Stimulated activated CD4-positive, alpha-beta T cell treated with anti-CD3 and anti-CD28 coated beads, Interleukin-4, amount 100 ng/mL, for 4 hours (primary cell): ENCODE measurements around the gene RAC3.

Experiments used
- DNase-seq, 2 experiments: peaks; one replicate each; pipeline ENCODE4 v3.0.0-alpha.2; 2020

RAC3 gene

DNA sequence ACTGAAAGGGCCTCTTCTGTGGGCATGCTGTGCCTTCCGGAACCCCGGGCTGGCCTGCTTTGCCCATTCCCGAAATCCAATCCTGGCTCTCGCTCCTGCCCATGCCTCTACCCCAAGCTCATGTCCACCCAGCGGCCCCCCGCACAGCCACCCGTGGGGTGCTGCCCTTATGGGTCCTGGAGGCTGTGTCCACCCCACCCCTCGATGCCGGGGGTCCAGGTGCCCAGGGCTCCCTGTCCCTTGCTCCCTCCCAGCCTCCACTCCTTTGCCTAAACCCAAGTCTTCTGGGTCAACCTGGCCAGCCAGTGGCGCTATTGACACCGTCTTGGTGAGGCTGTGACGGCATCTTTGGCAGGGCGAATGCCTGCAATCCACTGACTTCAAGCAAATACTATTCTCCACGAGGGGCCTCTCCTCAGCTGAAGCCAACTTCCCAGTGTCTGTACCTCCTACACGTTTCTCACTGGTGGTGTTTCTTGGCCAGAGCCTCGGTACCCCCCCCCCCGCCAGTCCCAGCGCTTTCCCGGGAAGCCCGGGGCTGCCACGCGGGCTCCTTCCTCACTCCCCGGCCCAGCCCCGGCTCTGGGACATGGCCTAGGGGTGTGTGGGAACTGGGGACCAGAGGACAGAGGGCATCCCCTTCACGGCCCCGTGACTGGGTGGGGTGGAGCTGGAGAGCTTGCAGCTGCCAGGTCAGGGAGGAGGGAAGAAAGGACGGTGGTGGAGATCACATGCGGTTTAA, 46.3 kb downstream of the RAC3 start:
- DNase-seq = no peak

DNA sequence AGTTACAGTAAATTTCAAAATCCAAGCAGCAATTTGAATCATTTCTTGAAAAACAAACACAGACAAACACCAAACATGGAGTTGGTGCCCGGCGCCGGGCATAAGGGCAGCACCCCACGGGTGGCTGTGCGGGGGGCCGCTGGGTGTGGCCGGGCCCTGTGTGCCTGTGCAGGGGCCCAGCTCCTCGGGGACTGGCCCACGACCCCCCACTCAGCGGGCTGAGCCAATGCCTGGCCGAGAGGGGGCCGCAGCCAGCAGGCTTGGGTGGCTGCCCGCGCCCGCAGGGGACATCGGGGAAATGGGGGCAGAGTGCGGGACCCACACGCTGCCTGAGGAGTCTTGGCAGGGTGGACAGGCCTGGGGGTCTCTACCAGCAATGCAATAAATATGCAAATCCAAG, 47.0 kb downstream of the RAC3 start:
- no peak for DNase-seq

DNA sequence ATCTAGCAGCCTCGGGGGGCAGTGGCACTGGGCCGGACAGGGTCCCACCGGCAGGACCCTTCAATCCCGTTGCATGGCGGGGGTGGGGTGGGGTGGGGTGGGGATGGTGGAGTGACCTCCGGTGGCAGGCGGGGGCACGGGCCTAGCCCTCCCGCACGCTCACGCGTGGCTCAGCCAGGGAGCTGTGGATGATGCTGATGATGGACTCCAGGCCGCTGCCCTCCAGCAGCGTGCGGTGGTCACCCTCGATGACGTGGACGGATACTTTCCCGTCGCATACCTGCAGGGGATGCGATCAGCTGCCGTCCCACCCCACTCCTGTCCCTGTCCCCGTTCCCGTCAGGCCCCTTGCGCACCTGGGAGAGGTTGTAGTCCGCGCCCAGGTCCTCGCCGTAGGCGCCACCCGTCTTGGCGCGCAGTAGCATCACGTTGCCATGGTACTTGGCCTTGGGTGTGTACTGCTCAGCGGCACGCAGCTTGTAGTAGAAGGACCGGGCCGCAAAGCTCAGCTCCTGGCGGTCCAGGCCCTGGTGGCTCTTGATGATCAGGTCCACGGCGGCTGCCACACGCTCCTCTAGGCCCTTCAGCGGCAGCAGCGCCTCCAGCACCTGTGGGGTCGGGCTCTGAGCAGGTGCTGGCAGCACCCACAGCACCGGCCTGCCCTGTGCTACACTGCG, 47.7 kb downstream of the RAC3 start:
- no peak for DNase-seq

DNA sequence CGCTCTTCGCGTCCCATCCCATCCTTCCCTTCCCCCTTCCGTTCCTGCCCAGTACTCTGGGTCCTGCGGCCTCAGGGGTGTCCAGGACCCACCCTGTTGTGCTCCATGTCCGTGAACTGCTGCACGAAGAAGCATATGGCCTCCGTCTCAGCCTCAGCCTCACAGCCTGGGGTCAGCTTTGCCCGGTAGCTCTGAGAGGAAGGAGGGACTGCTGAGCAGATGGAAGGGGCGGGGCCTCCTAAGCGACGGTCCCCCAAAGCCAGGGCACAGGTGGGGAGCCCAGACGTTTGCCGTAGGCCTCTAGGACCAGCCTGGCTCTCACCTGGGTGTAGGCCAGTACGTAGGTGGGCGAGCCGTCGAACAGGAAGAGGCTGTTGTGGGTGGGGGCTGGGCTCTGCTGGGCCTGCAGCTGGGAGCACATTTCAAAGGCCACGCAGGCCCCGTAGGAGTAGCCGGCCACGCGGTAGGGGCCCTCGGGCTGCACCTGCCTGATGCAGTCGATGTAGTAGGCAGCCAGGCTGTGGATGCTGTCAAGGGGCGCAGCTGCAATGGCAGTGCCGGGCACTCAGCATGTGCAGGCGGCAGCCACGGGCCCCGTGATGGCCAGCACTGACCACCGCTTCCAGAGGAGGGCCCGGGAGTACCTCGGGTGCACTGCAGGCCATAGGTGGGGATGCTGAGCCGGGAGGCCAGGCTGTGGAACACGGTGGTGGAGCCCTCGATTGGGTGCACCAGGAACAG, 48.7 kb downstream of the RAC3 start:
- DNase-seq = no peak

DNA sequence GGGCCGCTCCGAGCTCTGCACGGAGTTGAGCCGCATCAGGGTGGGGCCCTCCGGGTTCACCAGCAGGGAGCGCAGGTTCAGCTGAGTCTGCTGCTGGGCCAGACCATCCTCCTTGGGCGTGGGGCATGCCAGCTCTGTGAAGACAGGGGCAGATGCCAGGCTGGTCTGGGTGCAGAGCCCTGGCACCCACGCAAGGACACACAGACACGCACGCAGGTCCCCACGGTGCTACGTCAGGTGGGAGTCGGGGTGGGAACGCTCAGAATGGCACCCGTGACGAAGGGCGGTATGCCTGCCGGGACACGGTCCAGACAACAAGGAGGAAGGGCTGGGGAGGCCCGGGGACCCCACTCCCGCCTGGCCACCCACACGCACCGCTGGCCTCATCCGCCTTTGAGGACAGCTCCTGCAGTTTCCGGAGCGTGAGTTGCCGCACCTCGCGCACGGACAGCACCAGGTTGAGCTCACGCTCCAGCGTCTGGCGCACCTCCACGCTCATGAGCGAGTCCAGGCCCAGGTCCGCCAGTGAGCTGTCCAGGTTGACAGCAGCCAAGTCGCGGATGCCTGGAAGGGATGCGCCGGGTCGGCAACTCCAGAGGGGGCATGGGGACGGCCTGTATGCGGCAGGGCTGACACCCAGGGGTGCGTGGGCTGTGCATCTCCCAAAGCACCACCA, 49.4 kb downstream of the RAC3 start:
- no peak for DNase-seq

DNA sequence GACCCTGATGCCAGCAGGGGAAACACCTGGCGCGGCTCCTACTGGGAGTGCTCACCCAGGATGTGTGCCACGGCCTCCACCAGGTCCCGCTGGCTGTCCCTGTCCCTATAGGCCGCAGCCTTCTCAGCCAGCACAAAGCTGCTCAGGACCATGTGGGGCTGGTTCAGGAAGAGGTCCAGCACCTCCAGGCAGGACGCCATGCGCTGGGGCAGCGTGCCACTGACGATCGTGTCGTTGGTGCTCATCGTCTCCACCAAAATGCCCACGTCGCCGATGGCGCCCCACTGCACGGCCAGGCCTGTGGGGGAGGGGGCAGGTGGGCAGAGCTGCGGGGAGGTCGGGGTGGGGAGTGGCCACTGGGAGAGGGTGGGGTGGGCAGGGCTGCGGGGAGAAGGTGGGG, 50.1 kb downstream of the RAC3 start:
- no peak for DNase-seq

DNA sequence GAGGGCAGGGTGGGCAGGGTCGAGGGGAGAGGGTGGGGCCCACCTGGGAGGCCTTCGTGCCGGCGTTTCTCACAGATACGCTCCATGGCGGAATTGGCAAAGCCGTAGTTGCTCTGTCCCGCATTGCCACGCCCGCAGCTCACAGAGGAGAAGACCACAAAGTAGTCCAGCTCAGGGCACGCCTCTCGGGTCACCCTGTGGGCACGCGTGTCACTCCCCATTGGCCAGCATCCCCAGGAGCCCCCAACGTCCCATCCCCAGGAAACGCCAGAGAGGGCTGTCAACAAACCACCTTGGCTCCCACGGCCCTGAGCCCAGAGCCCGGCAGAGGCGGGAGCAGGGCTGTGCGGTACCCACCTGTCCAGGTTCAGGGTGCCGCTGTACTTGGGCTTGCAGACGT, 50.5 kb downstream of the RAC3 start:
- no peak for DNase-seq

DNA sequence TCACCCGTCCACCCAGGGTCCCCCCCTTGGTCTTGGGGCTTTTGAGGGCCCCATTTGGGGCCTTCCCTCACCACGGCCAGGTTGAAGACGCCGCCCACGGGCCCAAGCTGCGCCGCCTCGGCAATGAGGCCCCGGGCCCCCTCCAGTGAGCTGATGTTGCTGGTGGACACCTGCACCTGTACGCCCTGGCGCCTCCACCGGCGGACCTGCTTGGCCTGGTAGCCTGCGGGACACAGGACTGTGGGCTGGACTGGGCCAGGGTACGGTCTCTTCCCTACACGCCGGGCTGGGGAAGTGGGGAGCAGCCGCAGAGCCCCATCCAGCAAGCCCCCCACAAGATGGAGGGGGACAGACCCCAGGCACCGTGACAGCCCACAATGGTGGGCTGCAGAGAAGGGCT, 51.0 kb downstream of the RAC3 start:
- no peak for DNase-seq

DNA sequence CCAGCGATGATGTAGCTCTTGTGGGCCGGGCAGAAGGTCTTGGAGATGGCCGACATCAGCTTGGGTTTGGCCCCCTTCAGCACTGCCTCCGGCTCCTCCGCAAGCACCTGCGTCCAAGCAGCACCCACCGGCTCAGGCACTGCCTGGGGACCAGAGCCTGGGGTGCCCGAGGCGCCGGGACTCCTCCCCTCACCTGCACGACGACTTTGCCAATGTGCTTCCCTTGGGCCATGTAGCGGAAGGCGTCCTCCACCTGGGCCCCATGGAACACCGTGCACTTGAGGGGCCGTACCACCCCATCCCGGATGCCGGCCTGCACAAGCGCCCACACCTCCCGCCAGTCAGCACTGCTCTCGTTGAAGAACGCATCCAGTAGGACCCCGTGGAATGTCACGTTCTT, 51.5 kb downstream of the RAC3 start:
- no peak for DNase-seq
